NCI-H2081 treated with DMSO at 0.1 percent for 48 hours (cell line): ENCODE results near the gene C2orf92.
A peak's percentile ranks its signal among the peaks of the same experiment; 100 is the strongest.
"Not testable (repeated sequence)": the region's sequence is repeated elsewhere in the genome, so short reads cannot be mapped to it uniquely, and the experiment has no call there.

Experiments
- DNase-seq: peaks from one replicate; lab custom pipeline; 2025; lab: John Stamatoyannopoulos, UW

The C2orf92 gene

DNA sequence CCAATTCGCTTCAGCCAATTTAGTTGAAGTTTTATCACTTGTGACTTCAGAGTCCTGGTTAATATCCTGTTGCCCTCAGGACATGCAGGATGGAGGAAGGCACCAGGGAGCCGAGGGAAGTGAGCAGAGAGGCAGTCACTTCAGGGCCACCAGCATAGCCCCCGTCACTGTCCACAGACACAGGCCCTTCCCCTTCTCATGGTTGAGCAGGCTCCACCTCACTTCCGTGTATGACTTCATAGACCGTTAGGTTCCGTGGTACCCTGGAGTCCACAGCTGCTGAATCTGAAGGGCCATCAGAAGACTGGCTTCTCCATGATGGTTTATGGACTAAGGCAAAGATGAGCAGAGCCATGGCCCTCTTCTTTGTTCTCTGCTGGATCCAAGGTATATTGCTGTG lies at the start of gene C2orf92:
Gene C2orf92, plus strand, starts transcription at position 266 of the 400 bp plus-strand sequence. Its CDS starts 76 bp downstream, at position 342.
- no peak for DNase-seq

DNA sequence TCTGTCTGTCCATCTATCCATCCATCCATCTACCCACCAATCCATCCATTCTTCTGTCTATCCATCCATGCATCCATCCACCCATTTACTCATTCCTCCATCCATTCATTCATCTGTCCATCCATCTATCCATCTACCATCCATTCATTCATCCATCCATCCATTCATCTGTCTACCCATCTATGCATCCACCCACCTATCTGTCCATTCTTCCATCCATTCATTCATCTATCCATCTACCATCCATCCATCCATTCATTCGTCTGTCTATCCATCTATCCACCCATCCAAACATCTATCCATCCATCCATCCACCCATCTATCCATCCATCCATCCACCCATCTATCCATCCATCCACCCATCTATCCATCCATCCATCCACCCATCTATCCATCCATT lies 49.0 kb upstream of the C2orf92 start:
- not testable (repeated sequence) for DNase-seq

DNA sequence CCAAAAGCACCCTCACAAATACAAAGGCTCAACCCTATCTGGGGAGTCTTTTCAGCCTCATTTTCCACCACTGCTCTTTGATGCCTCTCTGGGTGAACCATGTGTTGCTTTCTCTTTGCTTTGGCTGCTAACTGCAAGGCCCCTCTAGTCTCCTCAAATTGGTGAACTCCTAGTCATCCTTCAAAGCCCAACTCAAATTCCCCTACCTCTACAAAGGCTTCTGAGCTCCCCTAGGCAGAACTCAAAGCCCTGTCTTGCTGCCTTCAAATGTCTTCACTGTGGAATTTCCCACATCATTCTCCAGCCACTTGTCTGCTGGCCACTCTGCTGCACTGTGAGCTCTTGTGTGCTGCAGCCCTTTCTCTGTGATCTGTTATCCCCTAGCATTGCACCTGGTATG lies 46.5 kb upstream of the C2orf92 start:
- not testable (repeated sequence) for DNase-seq

DNA sequence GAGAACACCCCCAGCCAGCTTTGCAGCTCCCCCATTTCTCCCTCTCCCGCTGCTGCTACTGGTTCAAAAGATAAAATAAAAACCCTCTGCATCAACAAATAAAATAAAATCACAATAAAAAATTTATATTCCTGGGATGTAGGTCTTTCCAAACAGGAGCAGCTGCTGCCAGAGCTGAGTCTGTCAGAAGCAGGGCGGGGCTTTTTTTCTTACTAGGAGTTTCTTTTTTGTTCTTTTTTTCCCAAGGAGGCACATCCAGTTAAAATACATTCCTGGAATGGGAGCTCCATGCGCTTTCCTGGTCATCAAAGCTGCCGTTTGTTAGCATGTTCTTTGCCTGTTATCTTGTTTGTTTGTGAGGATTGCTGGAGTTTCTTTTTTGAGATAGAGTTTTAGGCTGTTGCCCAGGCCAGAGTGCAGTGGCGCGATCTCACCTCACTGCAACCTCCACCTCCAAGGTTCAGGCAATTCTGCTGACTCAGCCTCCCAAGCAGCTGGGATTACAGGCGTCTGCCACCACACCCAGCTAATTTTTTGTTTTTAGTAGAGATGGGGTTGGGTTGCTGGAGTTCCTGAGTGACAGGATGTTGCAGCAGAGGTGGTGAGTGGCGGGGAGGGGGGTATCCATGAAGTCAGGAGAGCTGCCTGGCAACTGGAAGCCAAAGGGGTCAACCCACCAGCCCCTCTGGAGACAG lies 44.0 kb upstream of the C2orf92 start:
- not testable (repeated sequence) for DNase-seq

DNA sequence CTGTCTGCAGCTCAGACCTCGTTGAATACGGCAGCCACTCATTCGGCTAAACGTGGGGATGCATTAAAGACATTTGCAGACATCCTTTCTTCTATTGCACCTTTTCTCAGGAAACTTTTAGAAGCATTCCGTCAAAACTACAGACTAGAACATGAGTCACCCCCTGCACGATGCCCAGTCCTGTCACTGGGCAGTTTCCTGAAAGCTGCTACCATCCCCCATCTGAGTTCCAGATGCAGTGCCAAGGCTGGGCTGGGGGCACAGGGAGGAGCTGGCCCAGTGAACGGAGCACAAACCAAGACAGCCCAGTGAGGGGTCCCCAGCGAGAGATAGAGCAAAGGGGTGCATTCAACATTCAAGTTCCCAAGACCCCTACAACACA lies 43.5 kb upstream of the C2orf92 start:
- not testable (repeated sequence) for DNase-seq

DNA sequence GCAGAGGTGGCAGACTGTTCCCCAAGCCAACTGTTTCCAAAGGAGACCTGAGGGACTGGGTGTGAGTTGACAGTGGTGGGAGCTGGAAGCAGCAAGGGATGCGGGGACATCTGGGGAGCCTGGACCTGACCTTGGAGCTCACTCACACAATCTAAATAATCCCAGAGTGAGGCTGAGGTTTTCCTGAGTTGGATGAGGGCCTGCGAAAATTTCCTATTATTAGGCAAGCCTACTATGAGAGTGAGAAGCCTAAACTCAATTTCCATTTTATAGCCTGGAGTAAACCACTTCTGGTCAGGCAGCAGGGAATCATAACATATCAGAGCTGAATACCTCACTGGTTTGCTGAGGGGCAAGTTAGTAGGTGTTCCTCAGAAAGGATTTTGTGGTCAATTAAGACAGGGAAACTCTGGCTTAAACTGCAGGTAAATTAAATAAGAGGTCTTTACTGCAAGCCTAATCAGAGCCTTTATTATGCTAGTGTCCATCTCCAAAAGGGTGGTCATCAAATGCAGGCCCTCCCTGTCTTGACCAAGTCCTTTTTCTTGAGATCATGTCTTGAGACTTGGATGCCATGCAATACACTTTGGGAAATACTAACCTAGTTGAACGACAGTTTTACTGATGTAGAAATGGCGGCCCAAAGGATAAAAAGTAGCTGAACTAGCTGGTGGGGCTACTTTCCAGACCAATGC lies 25.3 kb upstream of the C2orf92 start:
- no peak for DNase-seq

DNA sequence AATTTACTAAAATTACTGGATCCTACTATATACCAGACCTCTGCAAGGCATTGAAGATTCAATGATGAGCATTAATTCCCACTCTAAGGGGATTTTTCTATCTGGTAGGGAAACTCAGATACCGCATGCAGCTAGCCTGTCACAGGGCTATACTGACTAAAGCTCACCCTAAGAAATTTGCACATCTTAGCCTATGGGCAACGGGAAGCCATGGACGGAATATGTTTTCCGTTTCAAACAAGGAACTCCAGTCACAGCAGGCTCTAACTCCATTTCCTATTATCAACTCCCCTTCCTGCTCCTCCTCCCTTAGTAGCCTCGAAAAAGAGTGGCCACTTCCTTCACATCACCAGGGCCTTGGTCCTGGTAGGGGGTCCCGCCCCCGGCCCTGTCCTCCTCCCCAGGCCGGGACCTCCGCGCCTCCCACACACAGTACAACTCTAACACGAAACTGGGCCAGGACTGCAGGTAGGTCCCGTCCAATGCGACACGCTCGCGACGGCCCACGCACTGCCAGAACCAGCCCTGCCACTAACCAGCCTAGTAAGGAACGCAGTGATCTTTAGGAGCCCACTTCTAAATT lies 24.3 kb upstream of the C2orf92 start:
- no peak for DNase-seq

DNA sequence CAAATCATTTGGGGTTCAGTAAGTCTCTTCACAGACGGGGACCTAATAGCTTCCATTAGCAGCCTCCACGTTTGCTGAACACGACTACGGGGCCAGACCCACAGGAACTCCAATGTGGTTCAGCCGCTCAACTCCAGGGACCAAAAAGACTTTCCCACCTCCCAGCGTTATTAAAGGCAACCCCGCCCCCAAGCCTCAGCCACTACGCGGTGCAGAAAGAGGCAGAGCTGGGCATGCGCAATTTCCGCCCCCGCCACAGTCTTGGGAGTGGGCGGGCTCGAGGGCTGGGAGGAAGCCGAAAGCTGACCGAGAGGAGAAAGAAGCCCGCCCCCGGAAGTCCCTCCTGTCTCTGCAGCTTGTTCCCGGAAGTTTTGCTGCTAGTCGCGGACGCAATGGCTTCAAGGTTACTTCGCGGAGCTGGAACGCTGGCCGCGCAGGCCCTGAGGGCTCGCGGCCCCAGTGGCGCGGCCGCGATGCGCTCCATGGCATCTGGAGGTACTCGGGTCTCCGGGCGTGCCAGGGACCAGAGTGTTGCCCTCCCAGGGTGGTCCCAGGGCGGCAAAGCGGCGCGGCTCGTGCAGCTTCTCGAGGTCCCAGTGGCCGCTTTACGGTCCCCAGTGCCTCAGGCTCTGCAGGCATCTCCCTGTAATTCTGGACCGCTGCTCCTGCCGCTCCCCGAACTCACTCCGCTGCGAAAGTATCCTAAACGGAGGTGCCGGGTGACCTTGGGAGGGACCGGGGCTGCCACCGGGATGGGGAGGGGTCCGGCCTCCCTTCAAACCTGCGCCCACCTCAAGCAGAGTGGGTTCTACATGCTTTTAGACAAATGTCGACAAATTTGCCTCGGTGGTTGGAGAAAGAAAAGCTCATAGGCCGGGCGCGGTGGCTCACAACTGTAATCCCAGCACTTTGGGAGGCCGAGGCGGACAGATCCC lies 23.6 kb upstream of the C2orf92 start, which contains the start of gene COX5B:
Gene COX5B, plus strand, starts transcription at position 368 of the 935 bp plus-strand sequence. Its CDS starts 25 bp downstream, at position 393.
- DNase-seq: peak; percentile 92

DNA sequence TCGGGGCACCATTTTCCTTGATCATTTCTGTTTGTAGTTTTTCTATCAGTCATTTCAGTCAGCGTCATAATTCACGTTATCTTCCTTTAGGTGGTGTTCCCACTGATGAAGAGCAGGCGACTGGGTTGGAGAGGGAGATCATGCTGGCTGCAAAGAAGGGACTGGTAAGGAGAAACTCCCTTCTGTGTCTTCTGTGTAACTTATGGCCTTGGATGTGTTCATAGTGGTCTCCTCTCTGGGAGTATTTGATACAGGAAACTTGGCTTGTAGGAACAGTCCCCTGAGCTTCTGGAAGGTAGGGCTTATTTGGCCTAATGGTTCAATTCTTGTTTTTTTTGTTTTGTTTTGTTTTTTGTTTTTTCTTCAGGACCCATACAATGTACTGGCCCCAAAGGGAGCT lies 22.5 kb upstream of the C2orf92 start:
- DNase-seq: no peak

DNA sequence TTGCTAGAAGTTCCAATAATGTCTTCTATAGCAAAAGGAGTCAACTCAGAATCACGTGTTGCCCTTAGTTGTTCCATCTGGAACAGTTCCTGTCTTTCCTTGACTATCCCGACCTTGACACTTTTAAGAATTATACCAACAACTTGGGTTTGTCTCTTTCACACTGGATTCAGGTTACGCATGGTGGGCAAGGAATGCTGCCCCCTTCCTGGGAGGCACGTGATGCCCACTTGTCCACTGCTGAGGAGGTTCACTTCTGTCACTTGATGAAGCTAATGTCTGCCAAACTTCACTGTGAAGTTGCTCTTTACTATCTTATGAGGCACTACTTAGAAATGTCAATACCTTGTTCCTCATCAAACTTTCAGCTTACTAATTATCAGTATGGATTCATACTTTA lies 18.4 kb upstream of the C2orf92 start:
- no peak for DNase-seq

DNA sequence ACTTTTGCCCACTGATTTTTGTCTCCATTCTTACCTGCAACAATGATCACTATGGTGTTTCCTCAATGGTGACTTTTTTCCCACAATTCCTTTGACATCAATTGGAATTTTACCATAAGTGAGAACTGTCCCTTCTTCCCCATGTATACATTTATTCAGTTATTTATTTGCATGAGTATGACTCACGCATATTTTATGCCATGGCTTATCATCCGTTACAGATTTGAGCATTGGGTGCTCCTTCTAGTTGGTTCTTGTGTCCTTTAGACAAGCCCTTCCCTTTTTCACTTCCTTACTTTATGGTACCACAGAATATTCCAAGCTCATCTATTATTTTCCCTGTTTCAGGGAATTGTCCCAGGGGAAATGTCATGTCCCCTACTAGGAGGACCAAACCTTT lies 16.0 kb upstream of the C2orf92 start:
- DNase-seq: no peak

DNA sequence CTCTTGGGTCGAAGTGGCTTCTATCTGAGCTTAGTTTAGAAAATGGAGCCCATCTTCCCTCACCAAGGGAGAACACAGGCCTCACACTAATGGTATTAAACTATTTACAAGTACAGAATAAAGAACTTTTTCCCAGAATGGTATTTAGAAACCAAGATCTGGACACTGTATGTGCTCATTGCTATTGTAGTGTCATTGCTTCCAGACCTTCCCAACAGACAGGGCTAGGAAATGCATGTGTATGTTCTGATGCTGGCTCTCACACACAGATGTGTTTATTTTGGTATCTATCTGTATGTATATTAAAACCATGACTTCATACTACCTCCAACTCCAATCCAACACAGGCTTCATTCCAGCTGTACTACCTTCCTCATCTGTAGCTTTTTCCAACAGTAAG lies 15.6 kb upstream of the C2orf92 start:
- DNase-seq: no peak

DNA sequence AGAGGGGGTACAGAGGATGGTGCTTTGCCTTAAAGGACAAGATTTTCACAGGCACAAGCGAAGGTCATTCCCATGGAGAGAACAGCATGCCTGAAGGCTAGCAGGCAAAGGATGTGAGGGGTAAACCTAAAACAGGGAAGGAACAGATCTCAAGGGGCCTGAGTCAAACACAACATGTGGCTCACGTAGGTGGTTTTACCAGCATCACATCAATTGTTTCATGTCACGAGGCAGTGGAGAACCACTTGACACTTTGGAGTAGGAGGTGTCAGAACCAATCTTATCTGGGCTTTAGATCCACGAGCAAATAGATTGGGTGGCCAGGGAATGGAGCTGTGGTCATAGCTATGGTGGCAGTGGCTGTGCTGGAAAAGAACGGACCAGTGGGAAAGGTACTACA lies 15.2 kb upstream of the C2orf92 start:
- no peak for DNase-seq

DNA sequence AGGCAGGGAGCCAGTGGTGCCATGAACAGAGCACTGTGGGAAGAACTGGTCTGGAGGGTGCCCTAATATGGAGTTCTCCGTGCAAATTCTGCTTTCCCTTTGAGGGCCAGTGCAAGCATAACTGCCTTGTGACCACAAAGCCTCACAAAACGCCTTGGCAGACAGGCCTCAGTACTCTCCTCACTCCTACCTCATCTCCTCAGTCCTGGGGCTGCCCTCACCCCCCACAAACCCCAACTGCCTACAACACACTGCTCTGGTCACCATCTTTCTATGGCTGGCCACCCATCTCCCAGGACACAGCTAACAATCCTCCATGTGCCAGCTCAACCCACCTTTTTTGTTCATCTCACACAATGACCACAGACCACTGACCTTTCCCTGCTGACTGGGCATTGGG lies 14.7 kb upstream of the C2orf92 start:
- DNase-seq: no peak

DNA sequence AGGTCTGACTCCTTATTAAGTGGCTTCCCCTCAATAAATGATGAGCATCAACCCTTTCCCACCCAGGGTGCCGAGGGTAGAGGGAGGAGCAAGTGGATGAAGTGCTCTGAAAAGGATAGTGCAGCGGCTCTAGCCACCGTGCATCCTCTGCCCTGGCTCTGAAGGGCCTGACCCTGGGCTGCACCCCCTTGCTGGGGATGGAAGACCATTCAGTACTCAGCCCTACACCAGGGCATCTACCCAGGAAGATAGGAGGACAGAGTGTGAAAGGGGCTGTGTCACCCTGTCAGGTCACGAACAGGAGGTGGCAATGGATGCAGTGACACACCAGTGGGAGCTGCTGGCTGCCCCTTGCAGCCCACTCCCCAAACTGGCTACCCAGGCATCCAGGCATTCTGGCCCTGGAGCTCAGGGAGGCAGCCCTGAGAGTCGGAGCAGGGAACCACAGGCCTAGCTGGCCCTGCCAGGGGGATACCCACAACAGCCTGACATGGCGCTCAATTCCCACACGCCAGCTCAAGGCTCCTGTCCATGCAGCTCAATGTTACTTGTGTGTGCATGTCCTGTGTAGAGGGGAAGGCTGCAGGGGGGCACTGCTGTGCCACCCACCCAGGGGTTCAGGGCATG lies 13.3 kb upstream of the C2orf92 start:
- no peak for DNase-seq

DNA sequence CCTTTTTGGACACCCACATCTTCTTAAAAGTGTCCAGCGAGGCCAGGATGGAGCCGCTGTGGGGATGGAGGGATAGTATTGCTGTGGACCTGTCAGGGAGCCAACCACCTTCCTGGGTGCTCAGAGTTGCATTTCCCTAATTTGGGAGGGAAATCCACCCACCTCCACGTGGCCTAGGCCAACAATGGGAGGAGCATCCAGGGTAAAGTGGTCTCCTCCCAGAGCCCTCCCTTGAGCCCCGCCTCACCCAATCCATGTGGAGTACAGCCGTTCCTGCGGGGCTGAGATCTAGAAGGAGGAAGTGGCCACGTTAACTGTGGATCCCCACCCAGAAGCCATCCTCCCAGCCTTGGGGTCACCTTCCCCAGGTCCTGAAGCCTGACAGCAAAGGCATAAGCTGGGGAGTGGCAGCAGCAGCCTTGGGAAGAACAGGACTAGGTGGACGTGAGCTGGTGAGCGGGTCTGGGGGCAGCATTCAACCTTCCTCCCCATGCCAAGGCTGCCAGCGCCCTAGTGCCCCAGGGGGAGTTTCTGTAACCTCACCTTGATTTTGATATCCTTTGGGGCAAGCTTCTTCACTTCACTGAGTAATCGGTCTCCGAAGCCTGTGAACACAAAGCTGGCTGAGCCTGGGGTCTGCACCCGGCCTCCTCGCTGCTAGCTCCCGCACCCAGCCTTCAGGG lies 12.5 kb upstream of the C2orf92 start:
- DNase-seq: no peak

DNA sequence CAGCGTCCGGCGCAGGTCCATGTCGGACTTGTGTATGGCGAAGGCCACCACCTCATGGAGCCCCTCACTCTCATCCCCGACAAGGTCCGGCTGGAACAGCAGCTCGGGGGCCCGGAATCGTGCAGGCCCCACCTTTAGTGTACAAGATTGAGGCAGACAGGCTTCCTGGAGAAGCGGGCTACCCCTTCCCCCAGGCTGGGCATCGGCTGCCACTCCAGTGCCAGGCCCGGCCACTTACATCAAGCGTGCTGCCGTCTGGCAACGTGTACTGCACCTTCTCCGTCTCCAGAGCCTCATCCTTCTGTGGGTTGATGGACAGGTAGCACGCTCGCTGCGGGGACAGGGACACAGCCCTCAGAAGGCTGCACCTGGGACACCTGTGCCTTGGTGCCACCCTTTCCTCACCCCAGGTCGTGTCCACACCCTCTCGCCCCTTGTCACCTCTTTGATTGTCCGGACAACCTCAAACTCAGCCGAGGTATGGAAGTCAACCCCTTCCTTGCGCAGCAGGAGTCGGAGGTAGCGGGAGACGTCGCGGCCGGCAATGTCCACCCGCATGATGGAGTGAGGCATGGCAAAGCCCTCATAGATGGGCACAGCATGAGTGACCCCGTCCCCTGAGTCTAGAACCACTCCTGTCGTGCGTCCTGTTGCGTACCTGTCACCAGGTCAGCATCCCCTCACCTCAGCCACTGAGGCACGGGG lies 11.4 kb upstream of the C2orf92 start:
- DNase-seq: no peak

DNA sequence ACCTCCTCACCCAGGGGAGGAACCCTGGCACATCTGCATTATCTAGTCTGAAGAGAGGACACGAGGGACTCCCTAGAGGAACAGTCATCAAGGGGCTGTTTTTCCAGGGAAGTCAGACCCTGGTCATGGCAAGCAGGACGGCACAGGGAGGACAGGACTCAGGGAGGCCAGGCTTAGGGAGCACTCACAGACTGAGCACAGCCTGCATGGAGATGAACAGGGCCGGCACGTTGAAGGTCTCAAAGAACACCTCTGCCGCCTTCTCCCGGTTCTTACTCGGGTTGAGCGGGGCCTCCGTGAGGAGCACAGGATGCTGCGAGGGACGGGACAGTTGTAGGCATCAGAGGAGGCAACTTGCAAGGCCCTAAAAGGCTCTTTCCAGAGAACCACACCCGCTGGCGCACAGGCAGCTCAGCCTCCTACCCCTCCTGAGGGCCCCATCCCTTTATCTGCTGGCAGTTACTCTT lies 10.8 kb upstream of the C2orf92 start:
- no peak for DNase-seq

DNA sequence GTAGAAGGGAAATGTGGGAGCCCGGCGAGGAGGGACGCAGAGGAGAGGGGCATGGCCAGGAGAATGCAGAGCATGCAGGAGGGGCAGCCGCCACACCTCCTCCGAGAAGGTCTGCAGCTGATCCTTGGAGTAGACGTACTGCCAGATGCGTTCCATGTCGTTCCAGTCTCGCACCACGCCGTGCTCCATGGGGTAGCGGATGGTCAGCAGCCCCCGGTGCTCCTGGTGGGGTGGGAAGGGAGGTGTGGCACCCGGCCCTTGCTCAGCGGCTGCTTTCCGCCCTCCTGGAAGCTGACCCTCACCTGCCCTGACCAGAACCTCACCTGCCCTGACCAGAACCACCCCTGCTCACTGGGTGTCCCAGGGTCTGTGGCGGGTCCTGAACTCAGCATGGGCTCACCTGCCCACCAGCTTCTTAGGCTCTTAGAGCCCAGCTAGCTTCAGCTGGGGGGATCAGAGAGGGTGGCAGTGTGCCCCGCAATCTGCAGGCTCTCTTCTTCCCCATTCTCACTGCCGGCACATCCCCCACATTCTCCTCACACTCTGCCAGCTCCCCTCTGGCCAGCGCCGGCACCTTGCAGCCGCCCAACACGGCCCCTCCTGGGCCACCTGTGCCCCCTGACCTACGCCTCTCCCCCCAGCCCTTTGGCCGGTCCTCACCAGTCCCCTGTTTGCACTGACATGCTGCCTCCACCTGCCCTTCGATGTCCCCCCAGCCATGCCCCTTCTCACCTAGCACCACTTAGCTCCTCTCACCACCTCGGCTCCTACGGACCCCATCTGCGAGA lies 10.1 kb upstream of the C2orf92 start:
- no peak for DNase-seq
